Endothelial cell of umbilical vein (primary cell): Measurements from ENCODE around the gene WDR18. TPM values are rescaled to one million over a fixed set of nuclear protein-coding genes. Genes with fewer than 3 reads are reported as not detected.

Source experiments
- BruUV-seq: library from RNA; stranded (reverse); fragments of 400-500 nt; replicated peaks from 2 replicates; lab custom pipeline; 2021; lab: Mats Ljungman, UMichigan
- CTCF ChIA-PET: fragments of 300-600, 350-600 bp; sonication (Branson Sonifier 250); formaldehyde crosslinking; loops from one replicate; lab custom pipeline; 2021; ENCODE audit warnings: antibody characterized with exemption, inconsistent platforms; lab: Charles Lee
- POLR2A ChIA-PET: fragments of 300-600, 350-600 bp; sonication (Branson Sonifier 250); formaldehyde crosslinking; loops from one replicate; lab custom pipeline; 2021; ENCODE audit warnings: antibody characterized with exemption, inconsistent platforms; lab: Charles Lee
- DNase-seq: peaks from one replicate; pipeline ENCODE4 v3.0.0-alpha.2; 2011; ENCODE audit warnings: low read depth, low spot score
- FAIRE-seq: peaks from 2 replicates; lab custom pipeline; 2011; peaks lifted over from hg19 to GRCh38; lab: Jason Lieb, UNC
- H2AFZ ChIP-seq: 2 replicates; pipeline ENCODE4 v1.6.0; 2012; ENCODE audit warnings: low read depth, low read length, control low read depth, inconsistent platforms
- H3K27ac ChIP-seq: 2 replicates; pipeline ENCODE4 v1.5.1; 2011; ENCODE audit warnings: low read depth, mild to moderate bottlenecking, control low read depth, low read length, moderate library complexity; ENCODE audit not compliant: insufficient read depth
- H3K27me3 ChIP-seq, 2 experiments: 2 replicates each; pipeline versions ENCODE4 v1.6.0 to v1.6.1; 2011; ENCODE audit warnings: low read length in 2 of 2, mixed read lengths in 1 of 2; ENCODE audit not compliant: control insufficient read depth in 2 of 2, insufficient read depth in 2 of 2
- H3K36me3 ChIP-seq, 2 experiments: 2 replicates in 1 of 2; 3 replicates in 1 of 2; pipeline ENCODE4 v1.5.1; 2011; ENCODE audit warnings: low read length in 2 of 2, mild to moderate bottlenecking in 1 of 2, moderate library complexity in 1 of 2; ENCODE audit not compliant: control insufficient read depth in 2 of 2, insufficient read depth in 2 of 2; ENCODE audit errors: extremely low read depth in 1 of 2
- H3K4me1 ChIP-seq: 3 replicates; pipeline ENCODE4 v1.5.1; 2011; ENCODE audit warnings: mild to moderate bottlenecking, low read length; ENCODE audit not compliant: control insufficient read depth, insufficient read depth; ENCODE audit errors: extremely low read depth
- H3K4me2 ChIP-seq: 2 replicates; pipeline ENCODE4 v1.6.1; 2011; ENCODE audit warnings: low read length, control low read depth, mixed read lengths; ENCODE audit not compliant: insufficient read depth
- H3K4me3 ChIP-seq, 3 experiments: fragments of 200-600 bp in 1 of 3; sonication (generic), shearing (Covaris generic) in 1 of 3; replicated peaks in 1 of 3; 2 replicates each; pipeline ENCODE4 v1.5.1; 2011 to 2016; ENCODE audit warnings: control low read depth in 3 of 3, low read length in 3 of 3, mild to moderate bottlenecking in 2 of 3, inconsistent platforms in 1 of 3, low read depth in 1 of 3, moderate library complexity in 1 of 3; ENCODE audit not compliant: insufficient read depth in 1 of 3
- H3K79me2 ChIP-seq: 2 replicates; pipeline ENCODE4 v1.6.0; 2012; ENCODE audit warnings: low read length, inconsistent platforms; ENCODE audit not compliant: control insufficient read depth, insufficient read depth
- H3K9ac ChIP-seq: replicated peaks from 2 replicates; pipeline ENCODE3; 2011; ENCODE audit warnings: low read length, control low read depth; ENCODE audit not compliant: insufficient read depth; ENCODE audit errors: extremely low read depth
- H3K9me1 ChIP-seq: replicated peaks from 3 replicates; pipeline ENCODE4 v1.6.0; 2011; ENCODE audit warnings: mild to moderate bottlenecking, low read length; ENCODE audit not compliant: control insufficient read depth, insufficient read depth; ENCODE audit errors: extremely low read depth
- H3K9me3 ChIP-seq: replicated peaks from 2 replicates; pipeline ENCODE4 v1.5.1; 2012; ENCODE audit warnings: low read length, inconsistent platforms; ENCODE audit not compliant: control insufficient read depth, insufficient read depth
- H4K20me1 ChIP-seq: replicated peaks from 2 replicates; pipeline ENCODE3; 2011; ENCODE audit warnings: mild to moderate bottlenecking, low read length; ENCODE audit not compliant: control insufficient read depth, insufficient read depth; ENCODE audit errors: extremely low read depth
- EZH2 ChIP-seq: IDR thresholded peaks from 2 replicates; pipeline ENCODE4 v1.6.1; 2012; ENCODE audit warnings: borderline replicate concordance, low read depth, mild to moderate bottlenecking, moderate library complexity, low read length, inconsistent platforms; ENCODE audit not compliant: severe bottlenecking
- FOS ChIP-seq: IDR thresholded peaks from 2 replicates; pipeline ENCODE4 v1.6.1; 2011; ENCODE audit warnings: mild to moderate bottlenecking, low read length, moderate library complexity, borderline replicate concordance; ENCODE audit not compliant: insufficient read depth
- GATA2 ChIP-seq: IDR thresholded peaks from 2 replicates; pipeline ENCODE4 v1.7.0; 2011; ENCODE audit warnings: low read depth, mild to moderate bottlenecking, moderate library complexity, mixed read lengths, low read length; ENCODE audit not compliant: insufficient read length, insufficient read depth
- JUN ChIP-seq: IDR thresholded peaks from 2 replicates; pipeline ENCODE4 v1.6.1; 2011; ENCODE audit warnings: borderline replicate concordance, low read depth; ENCODE audit not compliant: insufficient read length, insufficient read depth
- MYC ChIP-seq: IDR thresholded peaks from one replicate; pipeline ENCODE4 v1.6.1; 2011; ENCODE audit warnings: mild to moderate bottlenecking, low read depth, low read length
- POLR2A ChIP-seq: IDR thresholded peaks from 2 replicates; pipeline ENCODE4 v1.6.1; 2012; ENCODE audit warnings: low read depth, mild to moderate bottlenecking, control low read depth, low read length
- POLR2AphosphoS5 ChIP-seq: IDR thresholded peaks from 2 replicates; pipeline ENCODE4 v1.6.1; 2012; ENCODE audit warnings: low read depth, mild to moderate bottlenecking, control low read depth, low read length, moderate library complexity; ENCODE audit not compliant: insufficient read depth
- dilution Hi-C: fragments of 300-500 bp; cut with MboI; formaldehyde crosslinking; loops from one replicate; pipeline ENCODE4 v1.15.0; 2019; ENCODE audit warnings: low sequenced_read_pairs; ENCODE audit not compliant: extremely low pct_ligation_motif_present
- intact Hi-C: fragments of 100-400 bp; cut with micrococcal nuclease; formaldehyde crosslinking; loops from one replicate; pipeline ENCODE4 v1.10.0; 2022
- polyA plus RNA-seq, 4 experiments: library from polyadenylated mRNA; depleted of rRNA in 3 of 4; stranded (reverse) in 3 of 4; unstranded in 1 of 4; fragments of >200 nt; gene quantifications; 2 replicates each; pipeline versions ENCODE4 v1.2.1 to v1.2.3, GENCODE V29; 2011 to 2012; ENCODE audit warnings: missing spikeins in 1 of 4
- total RNA-seq: library from RNA; stranded (reverse); gene quantifications from 2 replicates; pipeline ENCODE4 v1.2.3, GENCODE V29; 2021
- TF ChIP-seq, protein P1 (sequence below): IDR thresholded peaks from 2 replicates; pipeline ENCODE4 v1.6.1; 2011; ENCODE audit not compliant: insufficient read depth, insufficient read length
- TF ChIP-seq, protein P2 (sequence below), 2 donors: IDR thresholded peaks; 1 replicate in 1 of 2; 2 replicates in 1 of 2; pipeline ENCODE4 v1.5.1; 2011; ENCODE audit warnings: low read length in 2 of 2, mild to moderate bottlenecking in 2 of 2, moderate library complexity in 2 of 2, control low read depth in 1 of 2, inconsistent platforms in 1 of 2, low read depth in 1 of 2; ENCODE audit not compliant: insufficient read depth in 1 of 2; ENCODE audit errors: extremely low read depth in 1 of 2

WDR18 gene
- total and polyA plus RNA-seq, 2 donors (not counting 3 experiments of a cell fraction or from before 2014, with no cell fraction given), result 54.8 to 102 TPM

DNA sequence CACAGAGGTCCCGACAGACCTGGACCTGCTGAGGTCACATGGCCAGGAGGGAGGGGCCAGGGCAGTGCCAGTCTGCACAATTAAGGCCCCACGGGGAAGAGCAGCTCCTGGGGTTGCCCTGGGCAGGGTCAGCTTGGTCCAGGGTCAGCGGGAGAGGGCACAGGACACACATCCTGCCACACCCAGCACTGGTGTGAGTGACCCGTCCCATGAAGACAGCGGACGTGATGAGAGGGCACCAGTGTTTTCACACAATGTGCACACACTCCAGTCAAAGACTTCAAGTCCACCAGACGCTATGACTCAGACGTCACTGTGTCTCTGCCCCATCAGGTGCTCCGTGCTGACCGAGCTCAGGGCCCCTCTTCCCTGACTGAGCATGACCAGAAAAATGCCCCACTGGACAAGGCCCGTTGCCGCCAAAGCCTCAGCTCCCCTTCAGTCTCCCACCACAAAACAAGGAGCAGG is 32.5 kb downstream of the WDR18 start:
- TF ChIP-seq POLR2AphosphoS5, result peak; percentile 38
- no peak for TF ChIP-seq EZH2
- TF ChIP-seq MYC, result no peak
- dilution Hi-C loops, result no loop called here
- Histone ChIP-seq H3K9me1 (no peaks in the 10 kb centered on the region), H3K9ac (peak overlapping the region; percentile 32), H3K79me2 (peaks cover 78% of the 10 kb centered on the region), H3K9me3 (no peaks in the 10 kb centered on the region), H3K36me3 (peaks cover 5 to 19% of the 10 kb centered on the region in 2 experiments), H3K27ac (peak overlapping the region; percentile 43), H3K4me3 (no peak overlapping the region), H3K27me3 (no peaks in the 10 kb centered on the region), H3K4me1 (peaks cover 40% of the 10 kb centered on the region), H2AFZ (no peak overlapping the region), H3K4me2 (peak overlapping the region; percentile 9), H4K20me1 (no peaks in the 10 kb centered on the region)
- intact Hi-C loops, result no loop called here
- ChIA-PET CTCF (interaction anchor here (1.4 kb wide), 1 partner anchor 33 kb away, joined by 5 read pairs; the partner anchor contains the start of gene WDR18), POLR2A (interaction anchor here (0.9 to 1.2 kb wide), 2 partner anchors 9 to 10 kb away, joined by 3 to 4 read pairs; no protein-coding TSS in a partner anchor)
- BruUV-seq, result no TSS peak
- peak; percentile 53 for FAIRE-seq
- peak; percentile 51 for DNase-seq

DNA sequence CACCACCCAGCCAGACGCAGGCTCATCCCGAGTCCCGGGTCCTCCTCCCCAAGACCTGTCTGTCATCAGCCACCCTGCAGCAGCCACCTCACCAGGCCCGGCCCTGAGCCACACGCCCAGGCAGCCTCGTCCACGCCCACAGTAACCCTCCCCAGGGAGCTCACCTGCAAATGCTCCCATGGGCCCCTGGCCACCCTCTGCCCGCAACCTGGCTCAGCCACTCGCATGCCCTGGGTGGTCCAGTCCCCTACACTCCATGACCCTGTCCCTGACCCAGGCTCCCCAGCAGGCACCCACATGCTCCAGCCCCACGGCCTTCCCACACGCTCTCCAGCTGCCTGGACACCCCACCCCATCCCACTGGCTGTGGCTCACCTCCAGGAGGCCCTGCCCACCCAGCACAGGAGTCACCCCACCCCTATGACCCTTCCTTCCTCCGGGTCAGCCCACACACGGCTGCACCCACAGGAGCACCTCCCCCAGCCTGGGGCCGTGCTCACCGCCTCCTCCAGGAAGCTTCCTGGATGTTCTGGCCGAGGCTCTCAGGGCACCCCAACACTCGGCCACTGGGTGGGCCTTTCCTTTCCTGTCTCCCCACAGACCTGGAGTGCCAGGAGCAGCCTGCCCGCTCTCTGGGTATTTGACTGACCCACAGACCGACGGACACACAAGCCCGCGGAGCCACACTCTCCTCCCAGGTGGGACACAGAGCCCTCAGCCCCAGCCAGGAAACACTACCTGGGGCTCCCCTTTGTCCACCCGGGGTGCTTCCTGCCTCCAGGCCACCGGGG is 33.2 kb downstream of the WDR18 start:
- POLR2A ChIA-PET, result interaction anchor here (0.9 to 1.2 kb wide), 2 partner anchors 8 to 10 kb away, joined by 3 to 4 read pairs; no protein-coding TSS in a partner anchor
- dilution Hi-C loops, result no loop called here
- Histone ChIP-seq H2AFZ (no peak overlapping the region), H3K9me3 (no peaks in the 10 kb centered on the region), H3K9ac (peak overlapping the region; percentile 32), H3K4me2 (peak overlapping the region; percentile 9), H3K4me3 (no peak overlapping the region), H3K79me2 (peaks cover 78% of the 10 kb centered on the region), H3K9me1 (no peaks in the 10 kb centered on the region), H3K36me3 (peaks cover 0 to 17% of the 10 kb centered on the region in 2 experiments), H3K27me3 (no peaks in the 10 kb centered on the region), H3K27ac (peak overlapping the region; percentile 43), H3K4me1 (peaks cover 40% of the 10 kb centered on the region), H4K20me1 (no peaks in the 10 kb centered on the region)
- DNase-seq (no peak), FAIRE-seq (peak; percentile 21)
- BruUV-seq, result no TSS peak
- intact Hi-C loops, result no loop called here
- TF ChIP-seq EZH2 (no peak), FOS (no peak), MYC (no peak), POLR2A (no peak), JUN (no peak), GATA2 (no peak), POLR2AphosphoS5 (no peak)
- TF ChIP-seq, protein P1, sequence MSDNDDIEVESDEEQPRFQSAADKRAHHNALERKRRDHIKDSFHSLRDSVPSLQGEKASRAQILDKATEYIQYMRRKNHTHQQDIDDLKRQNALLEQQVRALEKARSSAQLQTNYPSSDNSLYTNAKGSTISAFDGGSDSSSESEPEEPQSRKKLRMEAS, result no peak
- TF ChIP-seq, protein P2, sequence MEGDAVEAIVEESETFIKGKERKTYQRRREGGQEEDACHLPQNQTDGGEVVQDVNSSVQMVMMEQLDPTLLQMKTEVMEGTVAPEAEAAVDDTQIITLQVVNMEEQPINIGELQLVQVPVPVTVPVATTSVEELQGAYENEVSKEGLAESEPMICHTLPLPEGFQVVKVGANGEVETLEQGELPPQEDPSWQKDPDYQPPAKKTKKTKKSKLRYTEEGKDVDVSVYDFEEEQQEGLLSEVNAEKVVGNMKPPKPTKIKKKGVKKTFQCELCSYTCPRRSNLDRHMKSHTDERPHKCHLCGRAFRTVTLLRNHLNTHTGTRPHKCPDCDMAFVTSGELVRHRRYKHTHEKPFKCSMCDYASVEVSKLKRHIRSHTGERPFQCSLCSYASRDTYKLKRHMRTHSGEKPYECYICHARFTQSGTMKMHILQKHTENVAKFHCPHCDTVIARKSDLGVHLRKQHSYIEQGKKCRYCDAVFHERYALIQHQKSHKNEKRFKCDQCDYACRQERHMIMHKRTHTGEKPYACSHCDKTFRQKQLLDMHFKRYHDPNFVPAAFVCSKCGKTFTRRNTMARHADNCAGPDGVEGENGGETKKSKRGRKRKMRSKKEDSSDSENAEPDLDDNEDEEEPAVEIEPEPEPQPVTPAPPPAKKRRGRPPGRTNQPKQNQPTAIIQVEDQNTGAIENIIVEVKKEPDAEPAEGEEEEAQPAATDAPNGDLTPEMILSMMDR (IDR thresholded peaks at IDR 0.05; ENCODE audit: extremely low read depth in 1 of 2, insufficient read depth in 1 of 2, low read depth in 1 of 2, low read length in 2 of 2), result no peak
- CTCF ChIA-PET, result interaction anchor here (1.4 kb wide), 1 partner anchor 33 kb away, joined by 5 read pairs; the partner anchor contains the start of gene WDR18
